DMS53 treated with DMSO at 0.1 percent for 48 hours (cell line): ENCODE data around the gene IPCEF1.
A peak's percentile ranks its signal among the peaks of the same experiment; 100 is the strongest.

Experiments
- DNase-seq: peaks from one replicate; lab custom pipeline; 2025; ENCODE audit not compliant: unreplicated experiment; lab: John Stamatoyannopoulos, UW

Gene IPCEF1

GRCh38 chr6:154169193-154169847, 187.3 kb downstream of the IPCEF1 start:
- no peak for DNase-seq

DNA sequence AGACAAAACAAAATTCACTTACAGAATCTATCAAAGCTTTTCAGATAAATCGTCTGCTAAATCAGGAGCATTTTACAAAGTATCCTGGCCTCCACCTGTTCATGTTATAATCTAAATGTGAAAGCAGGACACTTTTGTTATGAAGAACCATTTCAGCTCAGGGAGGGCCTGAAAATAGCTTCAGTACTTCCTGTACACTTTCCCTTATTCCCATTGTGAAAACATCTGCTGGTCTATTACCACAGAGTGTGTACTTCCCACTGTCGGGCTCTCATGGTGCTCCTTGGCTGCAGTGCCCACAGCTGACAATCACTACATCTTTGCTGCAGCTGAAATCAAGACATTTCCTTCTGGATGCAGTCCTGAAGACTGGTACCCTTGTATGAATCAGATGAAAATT, 189.5 kb downstream of the IPCEF1 start:
- DNase-seq: no peak

- no peak for DNase-seq
Measured at GRCh38 chr6:154166140-154166539, 190.5 kb downstream of the IPCEF1 start.

DNA sequence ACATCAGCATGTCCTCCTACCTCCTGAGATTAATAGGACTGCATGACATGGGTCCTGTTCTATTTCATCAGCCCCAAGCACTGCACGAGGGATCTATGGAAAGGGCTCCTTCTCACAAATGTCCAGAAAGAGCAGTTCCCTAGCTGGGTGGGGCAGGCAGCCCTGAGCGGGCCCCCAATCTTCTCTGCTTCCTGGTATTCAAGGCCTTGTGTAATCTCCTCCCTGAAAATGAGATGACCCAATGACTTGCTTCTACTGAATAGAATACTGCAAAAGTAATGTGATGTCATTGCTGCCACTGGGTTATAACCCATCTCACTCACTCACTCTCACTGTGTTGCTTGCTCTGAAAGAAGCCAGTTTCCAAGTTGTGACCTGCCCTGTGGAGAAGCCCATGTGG, 191.1 kb downstream of the IPCEF1 start:
- DNase-seq: no peak

GRCh38 chr6:154164397-154164796, 192.2 kb downstream of the IPCEF1 start:
- no peak for DNase-seq

- DNase-seq: no peak
Measured at GRCh38 chr6:154161689-154162088, 194.9 kb downstream of the IPCEF1 start.

DNA sequence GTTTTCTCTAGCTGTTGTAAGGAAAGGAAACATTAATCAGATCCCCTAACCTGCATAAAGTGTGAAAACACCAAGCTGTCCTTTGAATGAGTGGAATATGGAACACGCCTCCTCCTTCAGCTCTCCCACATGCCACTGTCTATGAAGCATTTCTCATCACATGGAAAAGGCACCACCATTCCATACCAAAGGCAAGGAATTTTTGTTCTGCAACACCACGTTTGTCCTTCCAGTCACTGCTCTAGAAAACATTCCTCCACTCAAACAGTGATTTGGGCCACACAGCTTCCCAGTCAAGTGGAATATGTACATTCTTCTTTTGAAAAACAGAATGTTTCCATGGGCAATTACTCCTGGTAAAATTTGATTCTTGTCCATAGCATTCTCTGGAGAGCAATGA, 197.5 kb downstream of the IPCEF1 start:
- DNase-seq: no peak

DNA sequence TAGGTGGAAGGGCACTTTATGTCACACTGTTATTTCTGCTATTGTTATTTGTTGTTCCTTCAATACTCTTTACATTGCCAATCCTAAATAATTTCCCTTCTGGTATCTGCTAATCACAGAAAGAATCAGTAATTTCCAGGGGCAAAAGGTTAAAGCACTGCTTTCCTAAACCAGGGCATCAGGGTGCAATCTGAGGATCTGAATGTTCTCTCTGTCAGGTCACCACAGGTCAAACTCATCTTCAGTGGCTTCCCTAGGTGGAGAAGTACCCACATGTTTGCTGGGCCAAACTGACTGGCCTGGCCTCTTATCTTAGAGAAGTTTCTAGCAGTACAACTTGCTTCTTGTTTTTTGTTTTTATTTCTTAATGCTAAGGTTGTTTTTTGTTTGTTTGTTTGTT, 198.9 kb downstream of the IPCEF1 start:
- DNase-seq: no peak

- no peak for DNase-seq
Measured at GRCh38 chr6:154157082-154157481, 199.5 kb downstream of the IPCEF1 start.

- DNase-seq: no peak
Measured at GRCh38 chr6:154156135-154156896, 200.3 kb downstream of the IPCEF1 start.

DNA sequence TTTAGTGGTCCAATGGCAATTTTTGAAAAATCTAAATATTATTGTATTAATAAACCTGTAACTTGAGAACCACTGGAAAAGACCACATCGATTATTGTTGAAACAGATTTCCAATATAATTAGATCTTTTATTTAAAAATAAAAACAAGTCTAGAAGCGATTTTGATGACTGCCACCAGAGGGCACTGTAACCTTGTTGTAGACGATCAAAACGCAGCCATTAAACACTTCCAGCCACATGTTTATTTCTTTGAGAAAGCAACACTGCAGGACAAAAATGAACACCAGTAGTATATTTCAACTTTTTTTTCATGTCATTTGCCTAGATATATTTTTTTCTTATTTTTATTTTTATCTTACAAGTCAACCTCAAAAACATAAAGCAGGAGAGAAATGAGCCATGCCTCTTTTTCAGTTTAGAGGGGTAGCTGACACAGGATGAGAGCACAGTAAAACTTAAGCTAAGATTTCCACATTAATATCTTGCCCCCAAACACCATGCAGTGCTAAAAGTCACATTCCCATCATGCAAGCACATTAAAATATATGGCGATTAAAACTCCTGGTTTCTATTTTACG, 202.1 kb downstream of the IPCEF1 start:
- peak; percentile 22 for DNase-seq

DNA sequence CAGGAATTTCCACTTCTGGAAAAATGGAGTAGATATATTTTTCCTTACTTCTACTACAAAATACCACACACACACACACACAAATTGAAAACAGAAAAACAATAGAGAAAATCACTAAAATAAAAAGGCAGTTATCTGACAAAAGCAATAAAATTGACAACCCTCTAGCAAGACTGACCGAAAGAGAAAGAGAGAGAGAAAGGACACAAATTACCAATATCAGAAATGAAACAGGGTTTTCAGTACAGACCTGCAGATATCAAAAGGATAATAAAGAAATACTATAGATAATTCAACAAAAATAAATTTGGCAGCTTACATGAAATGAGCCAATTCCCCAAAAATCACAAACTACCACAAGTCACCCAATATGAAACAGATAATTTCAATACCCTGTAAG, 212.8 kb downstream of the IPCEF1 start:
- DNase-seq: no peak

DNA sequence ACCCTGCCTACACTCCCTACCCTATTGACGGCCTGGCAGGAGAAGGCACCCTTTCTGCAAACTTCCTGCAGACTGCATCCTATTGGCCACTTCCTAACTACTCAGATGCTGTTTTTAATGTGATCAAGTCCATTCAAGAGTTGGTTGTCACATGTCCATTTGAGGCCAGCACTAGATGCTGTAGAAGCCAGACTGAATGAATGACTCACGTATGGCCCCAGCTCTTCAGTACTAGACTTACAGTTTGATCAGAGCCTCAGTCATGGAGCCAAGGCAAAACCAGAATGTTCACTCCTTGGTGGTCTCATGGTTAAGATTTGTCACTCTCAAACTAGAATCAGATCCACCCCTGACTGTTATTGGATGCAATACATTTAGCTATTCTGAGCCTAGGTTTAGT, 215.9 kb downstream of the IPCEF1 start:
- no peak for DNase-seq

GRCh38 chr6:154139892-154140291, 216.7 kb downstream of the IPCEF1 start:
- DNase-seq: no peak

GRCh38 chr6:154138793-154139192, 217.8 kb downstream of the IPCEF1 start:
- DNase-seq: no peak

DNA sequence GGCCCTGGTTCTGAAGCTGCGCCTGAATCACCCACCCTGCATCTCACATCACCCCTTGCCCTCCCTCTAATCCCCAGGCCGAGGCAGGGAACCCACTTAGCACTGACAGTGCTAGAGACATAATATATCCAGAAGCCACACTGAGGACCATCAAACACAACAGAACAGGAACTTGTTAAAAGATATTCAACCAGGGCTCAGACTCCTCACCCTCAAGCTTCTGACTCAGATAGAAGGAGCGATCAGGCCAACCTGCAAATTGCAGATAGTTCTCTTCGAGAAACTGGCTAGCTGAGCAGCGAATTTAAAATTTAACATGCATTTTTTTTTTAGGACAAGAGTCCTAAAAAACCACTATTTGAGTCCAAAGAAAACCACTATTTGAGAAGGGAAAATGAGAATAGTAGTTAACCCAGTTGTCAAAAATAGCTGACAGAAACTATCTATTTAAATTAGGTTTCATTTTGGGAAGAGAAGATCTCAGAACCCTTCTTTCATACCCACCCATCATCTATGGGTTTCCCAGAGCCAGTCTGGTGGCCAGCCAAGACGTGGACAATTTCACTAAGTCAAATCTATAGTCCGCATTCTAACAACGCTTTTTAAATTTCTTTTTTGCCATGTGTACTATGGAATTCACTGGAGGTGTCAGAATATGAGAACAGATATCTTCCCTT, 222.0 kb downstream of the IPCEF1 start:
- no peak for DNase-seq

GRCh38 chr6:154127657-154128056, 228.9 kb downstream of the IPCEF1 start:
- DNase-seq: no peak

- no peak for DNase-seq
Measured at GRCh38 chr6:154125421-154125820, 231.2 kb downstream of the IPCEF1 start.

GRCh38 chr6:154123155-154123956, 233.2 kb downstream of the IPCEF1 start:
- DNase-seq: no peak

DNA sequence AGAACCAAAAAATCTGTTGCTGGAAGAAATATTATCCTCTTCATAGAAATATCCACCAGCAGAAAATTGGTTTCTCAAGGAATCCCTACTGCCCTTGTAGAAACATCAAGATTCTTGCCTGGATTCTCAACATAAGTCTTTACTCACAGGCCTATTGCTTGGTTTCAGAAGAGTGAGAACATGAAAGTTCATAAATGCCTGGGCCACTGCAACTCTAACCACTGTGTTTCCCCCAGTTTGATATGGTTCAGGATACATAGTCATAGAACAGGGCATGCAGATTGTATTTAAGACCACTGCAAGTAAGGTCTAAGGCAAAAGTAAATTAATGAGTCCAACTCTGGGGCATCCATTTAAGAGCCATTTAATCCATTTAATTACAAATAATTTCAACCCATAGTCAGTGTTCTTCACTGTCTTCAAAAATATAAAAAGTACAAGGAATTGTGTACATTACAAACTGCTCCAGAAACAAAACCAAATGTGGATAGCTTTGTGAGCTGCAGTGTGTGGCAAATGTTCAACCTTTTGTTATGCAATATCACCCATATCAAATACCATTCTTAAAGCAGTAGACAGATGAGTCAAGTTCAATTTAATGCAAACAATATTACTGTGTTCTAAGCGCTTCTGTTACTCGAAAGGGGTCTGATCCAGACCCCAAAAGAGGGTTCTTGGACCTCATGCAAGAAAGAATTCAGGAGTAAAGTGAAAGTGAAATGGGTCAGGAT, 234.2 kb downstream of the IPCEF1 start:
- DNase-seq: no peak
